Cardiac fibroblast (primary cell): Measurements from ENCODE around the gene HK1.
"Not testable (repeated sequence)": the region's sequence is repeated elsewhere in the genome, so short reads cannot be mapped to it uniquely, and the experiment has no call there.

Source experiments
- DNase-seq, 2 donors: peaks; one replicate each; pipeline versions ENCODE4 v3.0.0 to v3.0.0-alpha.2; 2010; ENCODE audit warnings: low read depth in 2 of 2
- H3K4me3 ChIP-seq, 2 donors: replicated peaks in 1 of 2; 1 replicate in 1 of 2; 2 replicates in 1 of 2; pipeline ENCODE4 v1.5.1; 2011; ENCODE audit warnings: low read depth in 2 of 2, low read length in 2 of 2, mild to moderate bottlenecking in 2 of 2, moderate library complexity in 1 of 2
- CTCF ChIP-seq: IDR thresholded peaks from one replicate; pipeline ENCODE4 v1.5.1; 2011; ENCODE audit warnings: low read depth, mild to moderate bottlenecking, low read length, inconsistent platforms

The HK1 gene

GRCh38 chr10:69319841-69320316 is 41.6 kb downstream of the HK1 start:
- TF ChIP-seq CTCF, result no peak
- H3K4me3 ChIP-seq, result peak overlapping the region; percentile 96
- no peak for DNase-seq

GRCh38 chr10:69320521-69320920 is 42.2 kb downstream of the HK1 start:
- no peak for TF ChIP-seq CTCF
- H3K4me3 ChIP-seq, result peak overlapping the region; percentile 96

GRCh38 chr10:69321039-69321715 is 42.9 kb downstream of the HK1 start:
- DNase-seq, result no peak
- H3K4me3 ChIP-seq, result peak overlapping the region in 1 of 2 donors; percentile 96
- no peak for TF ChIP-seq CTCF

More at GRCh38 chr10:69320521-69320920, 42.2 kb downstream of the HK1 start:
- DNase-seq, result no peak

GRCh38 chr10:69321865-69322264 is 43.6 kb downstream of the HK1 start:
- no peak for TF ChIP-seq CTCF
- no peak for DNase-seq
- H3K4me3 ChIP-seq, result no peak overlapping the region

GRCh38 chr10:69322346-69322745 is 44.0 kb downstream of the HK1 start:
- DNase-seq, result peak in 1 of 2 donors; percentile 36
- H3K4me3 ChIP-seq, result not testable (repeated sequence)

- no peak for TF ChIP-seq CTCF
- DNase-seq, result no peak
- H3K4me3 ChIP-seq, result no peak overlapping the region
These were observed 45.3 kb downstream of the HK1 start for GRCh38 chr10:69323622-69324021.

GRCh38 chr10:69324583-69324982 is 46.3 kb downstream of the HK1 start:
- H3K4me3 ChIP-seq, result no peak overlapping the region
- DNase-seq, result no peak
- no peak for TF ChIP-seq CTCF

- not testable (repeated sequence) for H3K4me3 ChIP-seq
- peak; percentile 52 to 62 for DNase-seq
These were observed 47.6 kb downstream of the HK1 start for GRCh38 chr10:69325637-69326523.
